ENCODE measurements around the gene PAX2. TPM values are rescaled to one million over a fixed set of nuclear protein-coding genes. Genes with fewer than 3 reads are reported as not detected.

Gene PAX2
- total RNA-seq, 1 donor from 2014 or later: 0.34 TPM

DNA sequence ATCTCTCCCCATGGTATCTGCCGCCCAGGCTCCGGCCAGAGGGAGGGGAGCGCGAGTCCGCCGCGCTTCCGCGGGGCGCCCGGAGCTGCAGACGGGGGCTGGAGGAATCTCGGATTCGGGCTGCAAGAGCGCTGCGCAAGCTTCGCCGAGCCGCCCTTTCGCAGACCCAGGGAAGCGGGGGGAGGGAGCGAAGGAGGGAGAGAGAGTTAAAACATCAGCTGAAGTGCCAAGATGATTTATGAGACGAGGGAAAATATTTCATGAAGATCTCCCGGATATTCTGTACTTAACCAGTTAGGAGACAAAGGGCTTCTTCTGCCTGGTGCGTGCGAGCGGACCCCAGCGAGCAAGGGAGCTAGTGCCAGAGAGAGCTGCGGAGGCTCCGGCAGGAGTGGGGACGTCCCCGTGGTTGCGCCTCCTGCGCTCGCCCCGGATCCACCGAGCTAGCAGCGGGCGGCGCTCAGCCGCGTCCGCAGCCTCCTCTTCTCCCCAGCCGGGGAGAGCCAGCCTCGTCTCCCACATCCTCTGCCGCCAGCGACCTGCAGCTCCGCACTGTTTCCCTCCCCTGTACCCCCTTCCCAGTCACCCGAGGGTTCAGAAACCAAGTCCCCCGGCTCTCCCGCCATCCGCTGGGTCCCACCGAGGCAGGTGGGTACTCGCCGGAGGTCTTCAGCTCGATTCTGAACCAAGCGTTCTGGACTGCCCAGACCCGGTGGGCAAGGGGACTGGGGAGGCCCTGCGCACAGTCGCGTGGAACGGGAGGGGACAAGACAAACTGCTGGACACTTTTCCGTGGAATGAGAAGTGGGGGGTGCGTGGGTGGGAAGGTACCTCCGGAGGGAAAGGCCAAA lies 1.0 kb upstream of the PAX2 start:
- H3K9ac ChIP-seq: no peak overlapping the region

DNA sequence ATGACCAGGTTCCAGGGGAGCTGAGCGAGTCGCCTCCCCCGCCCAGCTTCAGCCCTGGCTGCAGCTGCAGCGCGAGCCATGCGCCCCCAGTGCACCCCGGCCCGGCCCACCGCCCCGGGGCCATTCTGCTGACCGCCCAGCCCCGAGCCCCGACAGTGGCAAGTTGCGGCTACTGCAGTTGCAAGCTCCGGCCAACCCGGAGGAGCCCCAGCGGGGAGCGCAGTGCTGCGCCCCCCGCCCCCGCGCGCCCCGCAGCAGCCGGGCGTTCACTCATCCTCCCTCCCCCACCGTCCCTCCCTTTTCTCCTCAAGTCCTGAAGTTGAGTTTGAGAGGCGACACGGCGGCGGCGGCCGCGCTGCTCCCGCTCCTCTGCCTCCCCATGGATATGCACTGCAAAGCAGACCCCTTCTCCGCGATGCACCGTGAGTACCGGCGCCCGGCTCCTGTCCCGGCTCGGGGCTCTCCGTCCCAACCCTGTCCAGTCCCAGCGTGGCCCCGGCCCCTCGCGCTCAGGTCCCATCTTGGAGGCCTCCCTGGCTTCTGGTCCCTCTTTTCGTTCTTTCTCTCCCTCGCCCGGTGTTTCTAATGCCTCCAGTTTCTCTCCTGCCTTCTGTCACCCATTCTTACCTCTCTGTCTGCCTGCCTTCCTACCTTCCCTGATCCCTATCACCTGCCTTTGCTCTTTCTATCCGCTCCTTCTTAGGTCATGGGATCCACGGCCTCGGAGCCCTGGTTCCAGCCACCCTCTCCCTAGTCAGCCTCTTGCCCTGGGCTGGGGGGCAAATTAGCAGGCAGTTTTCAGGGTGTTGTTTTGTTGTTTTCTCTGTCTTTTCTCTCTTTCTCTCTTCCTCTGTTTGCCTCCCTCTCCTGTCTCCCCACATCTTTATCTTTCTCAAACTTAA lies 751 bp downstream of the PAX2 start:
- peak overlapping the region; percentile 51 for H3K4me3 ChIP-seq
- H3K4me1 ChIP-seq: peaks cover 72% of the 10 kb centered on the region

More for the DNA sequence above, 1.0 kb upstream of the PAX2 start:
- DNase-seq (ENCODE audit: low spot score): peak; percentile 63
- H3K27me3 Mint-ChIP-seq (ENCODE audit: insufficient read depth, low read depth): peaks cover 90% of the 10 kb centered on the region
- no peaks in the 10 kb centered on the region for H3K9me3 Mint-ChIP-seq
- Histone ChIP-seq H3K27me3 (peaks cover 100% of the 10 kb centered on the region), H3K4me3 (peak overlapping the region; percentile 51), H3K79me2 (ENCODE audit: low read depth) (no peaks in the 10 kb centered on the region), H3K36me3 (no peaks in the 10 kb centered on the region), H3K4me1 (peaks cover 81% of the 10 kb centered on the region), H3F3A (ENCODE audit: low read depth) (peaks cover 65% of the 10 kb centered on the region), H3K9me3 (ENCODE audit: low read depth) (no peaks in the 10 kb centered on the region), H3K27ac (no peak overlapping the region), H3K4me2 (peak overlapping the region; percentile 88), H2AFZ (replicated peaks) (no peak overlapping the region), H4K20me1 (ENCODE audit: low read depth) (peaks cover 95% of the 10 kb centered on the region)
- peaks cover 71% of the 10 kb centered on the region for H3K4me1 Mint-ChIP-seq
- H3K36me3 Mint-ChIP-seq: no peaks in the 10 kb centered on the region
- TF ChIP-seq, protein P1, sequence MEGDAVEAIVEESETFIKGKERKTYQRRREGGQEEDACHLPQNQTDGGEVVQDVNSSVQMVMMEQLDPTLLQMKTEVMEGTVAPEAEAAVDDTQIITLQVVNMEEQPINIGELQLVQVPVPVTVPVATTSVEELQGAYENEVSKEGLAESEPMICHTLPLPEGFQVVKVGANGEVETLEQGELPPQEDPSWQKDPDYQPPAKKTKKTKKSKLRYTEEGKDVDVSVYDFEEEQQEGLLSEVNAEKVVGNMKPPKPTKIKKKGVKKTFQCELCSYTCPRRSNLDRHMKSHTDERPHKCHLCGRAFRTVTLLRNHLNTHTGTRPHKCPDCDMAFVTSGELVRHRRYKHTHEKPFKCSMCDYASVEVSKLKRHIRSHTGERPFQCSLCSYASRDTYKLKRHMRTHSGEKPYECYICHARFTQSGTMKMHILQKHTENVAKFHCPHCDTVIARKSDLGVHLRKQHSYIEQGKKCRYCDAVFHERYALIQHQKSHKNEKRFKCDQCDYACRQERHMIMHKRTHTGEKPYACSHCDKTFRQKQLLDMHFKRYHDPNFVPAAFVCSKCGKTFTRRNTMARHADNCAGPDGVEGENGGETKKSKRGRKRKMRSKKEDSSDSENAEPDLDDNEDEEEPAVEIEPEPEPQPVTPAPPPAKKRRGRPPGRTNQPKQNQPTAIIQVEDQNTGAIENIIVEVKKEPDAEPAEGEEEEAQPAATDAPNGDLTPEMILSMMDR (IDR thresholded peaks at IDR 0.05): no peak
- TF ChIP-seq EZH2 (IDR thresholded peaks at IDR 0.05) (peak; percentile 98), EZH2phosphoT487 (IDR thresholded peaks at IDR 0.05) (peak; percentile 92)
- H3K27ac Mint-ChIP-seq: no peak overlapping the region
- H3K4me3 Mint-ChIP-seq: peak overlapping the region; percentile 81

DNA sequence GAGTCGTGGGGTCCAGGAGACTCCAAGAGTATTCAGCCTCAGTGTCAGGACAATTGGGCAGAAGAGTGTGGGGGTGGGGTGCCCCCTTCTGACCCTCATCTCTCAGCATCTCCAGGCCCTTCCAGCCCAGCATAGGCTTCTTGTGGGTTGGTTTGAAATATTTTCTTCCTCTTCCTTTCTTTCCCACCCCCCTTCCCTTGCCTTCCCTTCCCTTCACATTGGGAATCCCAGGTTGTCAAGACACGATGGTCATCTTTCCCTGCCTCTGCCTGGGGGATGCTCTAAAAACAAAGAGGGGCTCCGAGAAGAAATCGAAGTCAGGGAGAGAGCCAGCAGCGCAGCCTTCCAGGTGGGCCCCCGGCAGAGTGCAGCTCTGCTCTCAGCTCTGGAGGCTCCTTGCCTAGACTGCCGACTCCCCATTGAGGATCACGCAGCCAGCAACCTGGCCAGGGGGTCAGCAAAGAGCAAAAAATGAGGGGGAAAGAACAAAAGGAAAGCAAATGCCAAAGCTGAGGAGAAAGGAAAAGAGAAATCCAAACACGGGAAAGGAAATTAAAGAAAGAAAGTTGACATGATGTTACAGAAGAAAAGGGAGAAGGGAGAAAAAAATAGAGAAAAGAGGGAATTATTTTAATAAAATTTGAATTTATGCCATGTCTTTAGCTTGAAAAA lies 1.5 kb downstream of the PAX2 start:
- H3K27me3 ChIP-seq: peaks cover 100% of the 10 kb centered on the region
- H3K36me3 ChIP-seq: no peaks in the 10 kb centered on the region
- peaks cover 66% of the 10 kb centered on the region for H3K4me1 ChIP-seq
- peaks cover 98% of the 10 kb centered on the region for H4K20me1 ChIP-seq (ENCODE audit: low read depth)
- DNase-seq (ENCODE audit: low spot score): peak; percentile 49
- H3K79me2 ChIP-seq (ENCODE audit: low read depth): no peaks in the 10 kb centered on the region
- TF ChIP-seq EZH2 (IDR thresholded peaks at IDR 0.05) (peak; percentile 3), EZH2phosphoT487 (IDR thresholded peaks at IDR 0.05) (no peak)
- TF ChIP-seq, protein P1 (IDR thresholded peaks at IDR 0.05): no peak
- no peak overlapping the region for H2AFZ ChIP-seq (replicated peaks)
- H3K9ac ChIP-seq: no peak overlapping the region
- H3K4me3 Mint-ChIP-seq: peak overlapping the region; percentile 80
- H3K36me3 Mint-ChIP-seq: no peaks in the 10 kb centered on the region
- no peaks in the 10 kb centered on the region for H3K9me3 ChIP-seq (ENCODE audit: low read depth)
- no peak overlapping the region for H3K27ac Mint-ChIP-seq
- peaks cover 89% of the 10 kb centered on the region for H3K27me3 Mint-ChIP-seq (ENCODE audit: insufficient read depth, low read depth)
- no peaks in the 10 kb centered on the region for H3K9me3 Mint-ChIP-seq
- peaks cover 46% of the 10 kb centered on the region for H3F3A ChIP-seq (ENCODE audit: low read depth)
- H3K4me1 Mint-ChIP-seq: peaks cover 50% of the 10 kb centered on the region
- peak overlapping the region; percentile 51 for H3K4me3 ChIP-seq
- H3K4me2 ChIP-seq: peak overlapping the region; percentile 88
- no peak overlapping the region for H3K27ac ChIP-seq

More for the DNA sequence above, 751 bp downstream of the PAX2 start:
- peak; percentile 79 for DNase-seq (ENCODE audit: low spot score)
- H3K27me3 ChIP-seq: peaks cover 100% of the 10 kb centered on the region
- H3K27ac ChIP-seq: no peak overlapping the region
- TF ChIP-seq EZH2phosphoT487 (IDR thresholded peaks at IDR 0.05) (peak; percentile 93), EZH2 (IDR thresholded peaks at IDR 0.05) (peak; percentile 86)
- TF ChIP-seq, protein P1 (IDR thresholded peaks at IDR 0.05): peak; percentile 5
- no peaks in the 10 kb centered on the region for H3K36me3 ChIP-seq
- H3K9ac ChIP-seq: no peak overlapping the region
- Mint-ChIP-seq H3K4me3 (peak overlapping the region; percentile 80), H3K27me3 (ENCODE audit: insufficient read depth, low read depth) (peaks cover 90% of the 10 kb centered on the region), H3K4me1 (peaks cover 56% of the 10 kb centered on the region), H3K9me3 (no peaks in the 10 kb centered on the region), H3K36me3 (no peaks in the 10 kb centered on the region), H3K27ac (no peak overlapping the region)
- peaks cover 96% of the 10 kb centered on the region for H4K20me1 ChIP-seq (ENCODE audit: low read depth)
- peak overlapping the region; percentile 18 for H2AFZ ChIP-seq (replicated peaks)
- H3K4me2 ChIP-seq: peak overlapping the region; percentile 88
- H3K9me3 ChIP-seq (ENCODE audit: low read depth): no peaks in the 10 kb centered on the region
- H3K79me2 ChIP-seq (ENCODE audit: low read depth): no peaks in the 10 kb centered on the region
- peaks cover 54% of the 10 kb centered on the region for H3F3A ChIP-seq (ENCODE audit: low read depth)
